Gastroesophageal sphincter (tissue), 4 donors: ENCODE data around the gene TDG. TPM values are rescaled to one million over a fixed set of nuclear protein-coding genes. Genes with fewer than 3 reads are reported as not detected.

ENCODE experiments used
- ATAC-seq: fragments of 150-250 bp; one replicate; pipeline ENCODE4 v1.9.1; 2016; ENCODE audit warnings: mild to moderate bottlenecking, moderate library complexity
- H3K27ac ChIP-seq, 4 donors: fragments of 200-600 bp; sonication (generic) in 3 of 4; 1 replicate in 3 of 4; 2 replicates in 1 of 4; pipeline ENCODE4 v1.5.1; 2016 to 2019
- H3K27me3 ChIP-seq: fragments of 200-600 bp; sonication (generic); one replicate; pipeline ENCODE4 v1.5.1; 2019
- H3K36me3 ChIP-seq, 2 donors: fragments of 200-600 bp; sonication (generic); one replicate each; pipeline ENCODE4 v1.5.1; 2019; ENCODE audit warnings: control low read depth in 1 of 2
- H3K4me1 ChIP-seq, 3 donors: fragments of 200-600 bp; sonication (generic); 1 replicate in 2 of 3; 2 replicates in 1 of 3; pipeline ENCODE4 v1.5.1; 2016 to 2019; ENCODE audit warnings: control low read depth in 2 of 3
- H3K4me3 ChIP-seq, 2 donors: fragments of 200-600 bp; sonication (generic); one replicate each; pipeline ENCODE4 v1.5.1; 2019; ENCODE audit warnings: mild to moderate bottlenecking in 1 of 2, moderate library complexity in 1 of 2
- H3K9me3 ChIP-seq, 3 donors: fragments of 200-600 bp; sonication (generic); one replicate each; pipeline ENCODE4 v1.5.1; 2017 to 2019; ENCODE audit warnings: control low read depth in 2 of 3
- EP300 ChIP-seq: sonication (generic); formaldehyde crosslinking; IDR thresholded peaks from one replicate; pipeline ENCODE4 v1.6.1; 2017; ENCODE audit warnings: antibody characterized with exemption, mild to moderate bottlenecking
- POLR2A ChIP-seq, 2 donors: fragments of 450-650 bp; IDR thresholded peaks; one replicate each; pipeline ENCODE4 v1.6.1; 2017; ENCODE audit warnings: antibody characterized with exemption in 2 of 2, mild to moderate bottlenecking in 2 of 2, moderate library complexity in 1 of 2
- POLR2AphosphoS5 ChIP-seq: sonication (generic); formaldehyde crosslinking; IDR thresholded peaks from one replicate; pipeline ENCODE4 v1.6.1; 2017; ENCODE audit warnings: antibody characterized with exemption
- WGBS, 2 donors: methylation state at CpG; one replicate each; pipeline ENCODE4 v1.1.5; 2018; ENCODE audit warnings: low coverage in 1 of 2; 5-methylcytosine and 5-hydroxymethylcytosine counted together
- total RNA-seq, 4 donors: library from RNA; depleted of rRNA; stranded (reverse); fragments of >200 nt; gene quantifications; one replicate each; pipeline ENCODE4 v1.1.0, GENCODE V29; 2016
- TF ChIP-seq, protein P1 (sequence below), 4 experiments: fragments of 200-600 bp in 2 of 4; fragments of 450-650 bp in 2 of 4; sonication (generic) in 1 of 4; IDR thresholded peaks; one replicate each; pipeline ENCODE4 v1.5.1; 2017 to 2019; ENCODE audit warnings: antibody characterized with exemption in 4 of 4, mild to moderate bottlenecking in 2 of 4, moderate library complexity in 2 of 4

TDG gene
- total RNA-seq: 10 to 100 TPM; 12.5 to 30.4 (median 21.3) TPM

DNA sequence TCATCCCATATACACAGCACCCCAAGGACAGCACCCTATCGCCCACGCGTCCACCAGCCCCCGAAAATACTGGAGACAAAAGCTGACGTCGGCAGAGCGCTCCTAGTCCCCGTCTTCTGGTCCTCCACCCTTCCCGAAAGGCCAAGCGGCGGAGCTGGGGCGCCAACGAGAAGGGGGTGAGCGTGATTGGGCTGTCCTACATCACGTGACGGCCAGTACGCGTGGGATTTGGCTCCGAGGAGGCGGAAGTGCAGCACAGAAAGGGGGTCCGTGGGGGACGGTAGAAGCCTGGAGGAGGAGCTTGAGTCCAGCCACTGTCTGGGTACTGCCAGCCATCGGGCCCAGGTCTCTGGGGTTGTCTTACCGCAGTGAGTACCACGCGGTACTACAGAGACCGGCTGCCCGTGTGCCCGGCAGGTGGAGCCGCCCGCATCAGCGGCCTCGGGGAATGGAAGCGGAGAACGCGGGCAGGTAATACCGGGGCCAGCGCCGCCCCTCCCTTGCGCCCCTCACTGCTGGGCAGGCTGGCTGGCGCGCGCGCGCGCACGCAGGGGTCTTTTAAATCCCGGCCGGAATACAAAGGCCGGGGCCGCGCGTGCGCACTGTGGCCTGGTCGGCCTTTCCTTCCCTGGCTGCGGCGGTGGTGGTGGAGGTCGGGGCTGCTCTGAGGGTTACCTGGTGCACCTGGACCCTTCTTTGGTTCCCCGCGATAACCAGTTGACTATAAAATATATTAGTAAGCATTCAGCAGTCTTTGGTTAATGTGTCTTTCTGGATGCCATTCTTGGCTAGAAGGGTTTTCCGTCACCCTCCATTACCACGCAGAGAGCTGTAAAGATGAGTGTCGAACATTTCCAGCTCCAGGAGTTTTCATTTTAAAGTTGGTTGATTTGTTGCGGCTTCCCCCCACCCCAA, at the start of gene TDG:
Gene TDG (plus strand): TSS at position 283 of the 915 bp plus-strand sequence. CDS start 166 bp downstream, at position 449.
- ATAC-seq: peak; percentile 99
- 0% methylated on average over 2 to 5 of the region's 64 CpGs for WGBS, 2 donors
- Histone ChIP-seq H3K9me3 (no peaks in the 10 kb centered on the region), H3K4me1 (peaks cover 2 to 67% (median 18%) of the 10 kb centered on the region in 3 donors), H3K4me3 (peak within 1 kb of the TSS; percentile 63 to 84), H3K27me3 (no peaks in the 10 kb centered on the region), H3K36me3 (no peaks in the 10 kb centered on the region), H3K27ac (peak within 1 kb of the TSS; percentile 86 to 99 (median 97))
- TF ChIP-seq EP300 (no peak), POLR2AphosphoS5 (peak; percentile 96), POLR2A (IDR thresholded peaks at IDR 0.05) (peak; percentile 76 to 81)
- TF ChIP-seq, protein P1, sequence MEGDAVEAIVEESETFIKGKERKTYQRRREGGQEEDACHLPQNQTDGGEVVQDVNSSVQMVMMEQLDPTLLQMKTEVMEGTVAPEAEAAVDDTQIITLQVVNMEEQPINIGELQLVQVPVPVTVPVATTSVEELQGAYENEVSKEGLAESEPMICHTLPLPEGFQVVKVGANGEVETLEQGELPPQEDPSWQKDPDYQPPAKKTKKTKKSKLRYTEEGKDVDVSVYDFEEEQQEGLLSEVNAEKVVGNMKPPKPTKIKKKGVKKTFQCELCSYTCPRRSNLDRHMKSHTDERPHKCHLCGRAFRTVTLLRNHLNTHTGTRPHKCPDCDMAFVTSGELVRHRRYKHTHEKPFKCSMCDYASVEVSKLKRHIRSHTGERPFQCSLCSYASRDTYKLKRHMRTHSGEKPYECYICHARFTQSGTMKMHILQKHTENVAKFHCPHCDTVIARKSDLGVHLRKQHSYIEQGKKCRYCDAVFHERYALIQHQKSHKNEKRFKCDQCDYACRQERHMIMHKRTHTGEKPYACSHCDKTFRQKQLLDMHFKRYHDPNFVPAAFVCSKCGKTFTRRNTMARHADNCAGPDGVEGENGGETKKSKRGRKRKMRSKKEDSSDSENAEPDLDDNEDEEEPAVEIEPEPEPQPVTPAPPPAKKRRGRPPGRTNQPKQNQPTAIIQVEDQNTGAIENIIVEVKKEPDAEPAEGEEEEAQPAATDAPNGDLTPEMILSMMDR (IDR thresholded peaks at IDR 0.05): peak in 3 of 4 experiments; percentile 30 to 37 (median 37)

DNA sequence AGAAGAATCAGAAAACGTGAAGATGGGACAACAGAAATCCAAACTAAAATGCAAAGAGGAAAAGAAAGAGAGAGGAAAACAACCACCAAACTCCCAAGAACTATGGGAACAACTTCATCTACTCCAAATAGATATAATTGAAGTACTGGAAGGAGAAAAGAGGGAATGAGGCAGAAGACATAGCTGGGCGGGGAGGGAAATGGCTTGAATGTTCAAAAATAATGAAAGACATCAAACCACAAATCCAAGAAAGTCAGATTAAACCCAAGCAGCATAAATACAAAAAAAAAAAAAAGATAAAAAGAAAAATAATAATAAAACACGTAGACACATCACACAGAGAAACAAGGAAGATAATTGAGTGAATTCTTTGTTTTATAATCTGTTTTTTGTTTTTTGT, 47.8 kb upstream of the TDG start:
- peaks cover 0 to 8% (median 0%) of the 10 kb centered on the region in 3 donors for H3K9me3 ChIP-seq
- ATAC-seq: no peak

DNA sequence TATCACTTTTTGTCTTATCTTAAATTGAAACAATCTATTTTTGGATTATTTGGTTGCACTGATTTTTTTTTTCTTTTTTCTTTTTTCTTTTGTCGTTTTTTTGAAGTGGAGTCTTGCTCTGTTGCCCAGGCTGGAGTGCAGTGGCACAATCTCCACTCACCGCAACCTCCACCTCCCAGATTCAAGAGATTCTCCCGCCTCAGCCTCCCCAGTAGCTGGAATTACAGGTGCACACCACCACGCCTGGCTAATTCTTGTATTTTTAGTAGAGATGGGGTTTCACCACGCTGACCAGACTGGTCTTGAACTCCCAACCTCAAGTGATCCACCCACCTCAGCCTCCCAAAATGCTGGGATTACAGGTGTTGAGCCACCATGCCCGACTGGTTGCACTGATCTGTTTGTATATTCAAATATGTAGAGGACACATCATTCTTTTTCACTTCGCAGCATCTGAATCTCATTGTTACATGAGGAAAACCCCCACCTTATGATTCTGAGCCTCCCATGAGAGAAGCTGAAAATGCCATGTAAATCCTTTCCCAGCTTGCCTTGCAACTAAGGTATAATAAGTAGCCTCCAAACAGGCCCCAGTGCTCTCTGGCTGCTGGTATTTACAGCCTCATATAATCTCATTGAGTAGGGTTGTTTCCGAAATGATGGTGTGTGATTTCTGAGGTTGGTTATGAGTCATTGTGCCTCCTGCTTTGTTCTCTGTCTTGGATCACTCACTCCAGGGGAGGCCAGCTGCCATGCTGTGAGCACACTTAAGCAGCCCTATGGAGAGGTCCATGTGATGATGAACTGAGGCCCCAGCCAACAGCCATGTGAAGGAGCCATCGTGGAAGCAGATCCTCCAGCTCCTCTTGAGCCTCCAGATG, 40.7 kb upstream of the TDG start:
- H3K27ac ChIP-seq: no peak overlapping the region
- no peaks in the 10 kb centered on the region for H3K36me3 ChIP-seq
- 71 to 80% methylated on average over 5 to 7 of the region's 9 CpGs for WGBS, 2 donors
- no peaks in the 10 kb centered on the region for H3K9me3 ChIP-seq
- no peak for ATAC-seq
- TF ChIP-seq, protein P1 (IDR thresholded peaks at IDR 0.05): no peak
- TF ChIP-seq POLR2A (IDR thresholded peaks at IDR 0.05): no peak
- TF ChIP-seq EP300: no peak
- TF ChIP-seq POLR2AphosphoS5: no peak
- H3K4me1 ChIP-seq: peaks cover 0 to 12% (median 0%) of the 10 kb centered on the region in 3 donors
- H3K4me3 ChIP-seq: no peak overlapping the region
- no peaks in the 10 kb centered on the region for H3K27me3 ChIP-seq

More for the DNA sequence above, 47.8 kb upstream of the TDG start:
- Histone ChIP-seq H3K4me3 (no peak overlapping the region), H3K27me3 (no peaks in the 10 kb centered on the region), H3K36me3 (no peaks in the 10 kb centered on the region), H3K27ac (no peak overlapping the region), H3K4me1 (no peaks in the 10 kb centered on the region)
- TF ChIP-seq EP300 (no peak), POLR2A (IDR thresholded peaks at IDR 0.05) (no peak), POLR2AphosphoS5 (no peak)
- TF ChIP-seq, protein P1 (IDR thresholded peaks at IDR 0.05): no peak
- 53 to 68% methylated on average over 3 of the region's 3 CpGs for WGBS, 2 donors

DNA sequence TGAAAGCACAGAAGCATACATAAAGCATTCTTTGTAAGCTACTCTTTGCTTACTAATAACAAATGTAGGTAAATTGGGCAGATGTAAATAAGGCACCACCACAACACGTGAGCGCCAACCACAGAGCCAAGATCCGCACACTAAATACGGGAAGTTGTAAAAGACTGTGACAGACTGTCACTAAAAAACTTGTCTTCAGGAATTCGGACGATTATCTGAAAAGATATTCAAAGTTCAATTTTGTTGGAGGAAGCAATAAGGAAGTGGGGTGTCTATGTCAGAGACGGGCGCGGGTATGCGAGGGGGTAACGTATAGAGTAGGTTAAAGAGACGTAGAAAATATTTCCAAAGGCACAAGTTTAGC, 37.0 kb upstream of the TDG start:
- Histone ChIP-seq H3K9me3 (no peaks in the 10 kb centered on the region), H3K4me3 (peak overlapping the region; percentile 41 to 75), H3K36me3 (peaks cover 0 to 16% of the 10 kb centered on the region in 2 donors), H3K27me3 (no peaks in the 10 kb centered on the region), H3K27ac (peak overlapping the region; percentile 81 to 94 (median 92)), H3K4me1 (peaks cover 5 to 41% (median 9%) of the 10 kb centered on the region in 3 donors)
- 21 to 22% methylated on average over 11 to 12 of the region's 12 CpGs for WGBS, 2 donors
- no peak for TF ChIP-seq POLR2AphosphoS5
- TF ChIP-seq POLR2A (IDR thresholded peaks at IDR 0.05): no peak
- no peak for TF ChIP-seq EP300
- TF ChIP-seq, protein P1 (IDR thresholded peaks at IDR 0.05): no peak
- ATAC-seq: no peak
